GM21390 (cell line): Measurements from ENCODE around the gene SCYGR1.
A peak's percentile ranks its signal among the peaks of the same experiment; 100 is the strongest.
"Not testable (repeated sequence)": the region's sequence is repeated elsewhere in the genome, so short reads cannot be mapped to it uniquely, and the experiment has no call there.

Experiments
- ATAC-seq: cut with Tn5 transposase; IDR thresholded peaks from one replicate; pipeline ENCODE4 v1.9.1; 2021; ENCODE audit not compliant: unreplicated experiment

Gene SCYGR1, protein sequence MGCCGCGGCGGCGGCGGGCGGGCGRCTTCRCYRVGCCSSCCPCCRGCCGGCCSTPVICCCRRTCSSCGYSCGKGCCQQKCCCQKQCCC

DNA sequence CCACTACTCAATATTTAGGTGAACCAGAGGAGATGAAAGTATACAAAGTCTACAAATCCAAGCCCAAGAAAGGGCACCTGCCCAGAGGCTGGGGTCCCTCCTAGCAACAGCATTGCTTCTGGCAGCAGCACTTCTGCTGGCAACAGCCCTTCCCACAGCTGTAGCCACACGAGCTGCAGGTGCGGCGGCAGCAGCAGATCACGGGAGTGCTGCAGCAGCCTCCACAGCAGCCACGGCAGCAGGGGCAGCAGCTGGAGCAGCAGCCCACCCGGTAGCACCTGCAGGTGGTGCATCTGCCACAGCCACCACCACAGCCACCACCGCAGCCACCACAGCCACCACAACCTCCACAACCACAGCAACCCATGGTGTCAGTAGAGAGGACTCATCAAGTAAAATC is at the start of gene SCYGR1:
TSS of gene SCYGR1 (minus strand) at position 367 of the 400 bp plus-strand sequence. CDS start at position 367, 0 bp downstream.
- not testable (repeated sequence) for ATAC-seq

DNA sequence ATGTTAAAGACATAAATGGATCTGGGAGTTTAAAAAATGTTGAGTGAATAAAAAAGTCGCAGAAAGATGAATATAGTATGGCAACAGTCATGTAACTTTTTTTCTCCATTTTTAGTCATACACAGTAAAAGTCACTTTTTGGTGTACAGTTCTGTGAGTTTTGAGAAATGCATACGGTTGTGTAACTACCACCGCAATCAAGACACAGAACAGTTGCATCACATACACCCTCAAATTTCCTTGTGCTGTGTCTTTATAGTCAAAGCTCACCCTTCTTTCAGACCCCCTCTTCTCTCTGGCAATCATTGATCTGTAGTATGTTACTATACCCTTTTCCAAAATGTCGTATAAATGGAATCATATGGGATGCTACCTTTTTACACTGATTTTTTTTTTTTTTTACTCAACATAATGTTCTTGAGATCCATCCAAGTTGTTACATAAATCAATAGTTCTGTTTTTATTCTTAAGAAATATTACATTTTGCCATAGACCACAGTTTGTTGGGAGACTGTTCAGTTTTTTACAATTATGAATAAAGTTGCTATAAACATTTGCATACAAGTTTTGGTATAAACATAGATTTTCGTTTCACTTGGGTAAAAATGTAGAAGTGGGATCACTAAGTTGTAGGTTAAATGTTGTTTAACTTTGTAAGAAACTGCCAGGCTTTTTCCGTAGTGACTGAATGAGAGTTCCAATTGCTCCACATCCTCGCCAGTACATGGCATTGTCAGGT is 48.9 kb upstream of the SCYGR1 start:
- no peak for ATAC-seq

- no peak for ATAC-seq
Measured at GRCh38 chr2:227433171-227433570, 45.4 kb upstream of the SCYGR1 start.

GRCh38 chr2:227430639-227431038 is 42.9 kb upstream of the SCYGR1 start:
- no peak for ATAC-seq

GRCh38 chr2:227428731-227429285 is 41.1 kb upstream of the SCYGR1 start:
- no peak for ATAC-seq

- no peak for ATAC-seq
Measured at GRCh38 chr2:227423656-227424499, 36.1 kb upstream of the SCYGR1 start.

DNA sequence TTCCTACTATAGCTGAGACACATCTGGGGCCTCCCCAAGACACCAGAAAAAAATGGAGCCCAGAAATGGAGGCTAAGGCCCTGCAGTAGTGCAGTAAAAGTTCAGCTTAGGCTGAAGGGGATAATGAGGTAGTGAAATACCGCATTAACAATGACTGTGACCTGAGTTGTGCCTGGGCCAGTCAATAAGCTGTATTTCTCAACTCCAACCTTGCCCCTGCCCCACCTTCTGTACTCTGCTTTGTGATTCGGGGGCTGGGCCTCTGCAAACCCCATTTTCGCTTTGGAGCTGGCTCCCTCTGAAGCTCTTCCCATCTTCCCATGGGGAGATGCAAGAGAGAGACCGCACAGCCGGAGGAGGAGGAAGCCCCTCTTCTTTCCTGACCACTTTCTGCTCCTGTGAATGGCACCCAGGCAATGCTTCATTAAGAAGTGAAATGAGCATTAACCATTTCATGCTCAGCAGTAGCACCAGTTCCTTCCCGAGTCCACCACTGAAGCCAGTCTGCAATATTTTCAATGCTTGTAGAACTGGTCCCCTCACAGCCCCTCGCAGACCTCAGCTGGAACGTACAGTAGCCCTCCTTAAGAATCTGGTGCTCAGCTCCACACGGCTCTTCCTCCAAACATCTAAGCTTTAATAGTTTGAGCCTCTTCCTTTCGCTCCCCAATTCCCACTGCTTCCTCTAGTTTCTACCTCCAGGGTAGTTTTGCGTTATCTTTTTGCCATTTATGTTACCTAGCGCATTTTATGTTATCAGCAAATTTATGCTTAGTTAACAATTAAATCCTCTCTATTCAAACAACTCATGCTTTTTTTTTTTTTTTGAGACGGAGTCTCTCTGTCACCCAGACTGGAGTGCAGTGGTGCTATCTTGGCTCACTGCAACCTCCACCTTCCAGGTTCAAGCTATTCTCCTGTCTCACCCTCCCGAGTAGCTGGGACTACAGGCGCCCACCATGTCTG is 32.6 kb upstream of the SCYGR1 start:
- ATAC-seq = no peak

GRCh38 chr2:227416701-227417100 is 29.0 kb upstream of the SCYGR1 start:
- ATAC-seq = no peak

- ATAC-seq = peak; percentile 34
Measured at GRCh38 chr2:227415538-227416424, 28.0 kb upstream of the SCYGR1 start.

DNA sequence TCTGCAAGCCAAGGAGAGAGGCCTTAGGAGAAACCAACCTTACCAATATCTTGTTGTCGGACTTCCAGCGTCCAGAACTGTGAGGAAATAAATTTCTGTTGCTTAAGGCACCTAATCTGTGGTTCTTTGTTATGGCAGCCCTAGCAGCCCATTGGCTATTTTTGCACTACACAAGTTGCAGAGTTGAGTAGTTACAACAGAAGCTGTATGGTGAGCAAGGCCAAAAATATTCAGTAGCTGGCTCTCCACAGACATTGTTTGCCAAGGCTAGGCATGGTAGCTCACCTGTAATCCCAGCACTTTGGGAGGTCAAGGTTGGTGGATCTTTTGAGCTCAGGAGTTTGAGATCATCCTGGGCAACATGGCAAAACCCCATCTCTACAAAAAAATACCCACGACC is 27.1 kb upstream of the SCYGR1 start:
- no peak for ATAC-seq

- no peak for ATAC-seq
Measured at GRCh38 chr2:227413371-227413770, 25.6 kb upstream of the SCYGR1 start.

- ATAC-seq = no peak
Measured at GRCh38 chr2:227412877-227413276, 25.1 kb upstream of the SCYGR1 start.

DNA sequence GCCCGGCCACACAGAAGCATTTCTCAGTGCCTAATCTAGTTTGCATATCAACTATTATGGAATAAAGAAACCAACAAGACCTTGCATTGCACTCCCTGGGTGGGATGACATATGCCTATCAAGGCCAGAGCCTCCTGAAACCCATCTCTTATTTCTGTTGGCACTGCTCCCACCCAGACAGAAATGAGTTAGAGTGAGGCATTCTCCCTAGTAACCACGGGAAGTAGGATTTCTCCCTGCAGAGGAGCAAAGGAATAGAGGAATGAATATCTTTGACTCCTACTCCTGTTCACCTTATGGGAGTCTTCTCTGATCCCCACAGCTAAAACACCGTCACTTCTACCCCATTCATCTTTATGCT is 24.2 kb upstream of the SCYGR1 start:
- ATAC-seq = no peak

DNA sequence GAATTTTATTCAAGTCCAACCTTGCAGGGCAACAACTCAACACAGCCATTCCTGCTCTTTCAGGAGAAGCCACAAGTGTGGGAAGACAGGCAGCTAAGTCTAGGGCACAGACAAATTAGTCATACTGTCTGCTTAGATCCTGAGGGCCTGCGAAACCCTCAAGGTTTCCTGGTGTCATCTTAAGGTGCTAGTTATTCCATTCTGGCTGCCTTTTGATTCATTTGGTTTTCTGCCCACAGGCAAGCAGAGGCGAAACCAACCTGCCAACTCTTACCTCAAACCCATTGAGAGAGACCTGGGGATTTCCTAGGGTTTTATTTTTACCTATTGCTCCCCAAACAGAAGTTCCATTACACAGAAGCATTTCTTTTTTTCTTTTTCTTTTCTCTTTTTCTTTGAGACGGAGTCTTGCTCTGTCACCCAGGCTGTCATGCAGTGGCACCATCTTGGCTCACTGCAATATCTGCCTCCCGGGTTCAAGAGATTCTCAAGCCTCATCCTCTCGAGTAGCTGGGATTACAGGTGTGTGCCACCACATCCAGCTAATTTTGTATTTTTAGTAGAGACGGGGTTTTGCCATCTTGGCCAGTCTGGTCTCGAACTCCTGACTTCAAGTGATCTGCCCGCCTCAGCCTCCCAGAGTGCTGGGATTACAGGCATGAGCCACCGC is 23.7 kb upstream of the SCYGR1 start:
- ATAC-seq = peak; percentile 68

GRCh38 chr2:227410191-227410590 is 22.4 kb upstream of the SCYGR1 start:
- no peak for ATAC-seq

DNA sequence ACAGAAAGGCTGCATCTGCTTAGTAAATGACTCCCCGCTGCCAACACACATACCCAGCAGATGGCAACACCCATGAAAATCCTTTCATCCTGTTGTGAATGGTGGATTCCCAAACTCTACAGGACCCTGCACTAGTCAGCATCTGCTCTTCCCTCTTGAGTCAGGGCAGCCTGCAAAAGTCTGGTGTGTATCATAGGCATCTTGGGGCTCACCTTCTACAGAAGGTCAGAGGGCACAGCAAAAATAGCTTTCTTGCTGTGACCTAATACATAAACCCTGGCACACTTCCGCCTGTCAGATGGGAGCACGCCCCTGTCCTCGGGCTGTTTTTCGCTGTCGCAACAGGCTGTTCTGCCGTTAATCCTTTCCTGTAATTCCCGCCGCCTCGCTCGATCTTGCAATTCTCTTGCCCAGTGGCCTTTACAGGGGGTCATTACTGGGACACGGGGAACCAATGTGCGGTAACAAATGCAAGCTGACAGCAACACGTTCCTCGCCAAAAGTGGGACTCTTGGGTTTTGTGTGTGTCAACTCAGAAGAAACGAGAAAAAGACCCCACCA is 19.9 kb upstream of the SCYGR1 start:
- ATAC-seq = no peak

GRCh38 chr2:227406177-227407031 is 18.7 kb upstream of the SCYGR1 start:
- no peak for ATAC-seq
